Small intestine (tissue), 4 donors: ENCODE results near the gene UBN1. TPM values are rescaled to one million over a fixed set of nuclear protein-coding genes. Genes with fewer than 3 reads are reported as not detected.

Source experiments
- polyA plus RNA-seq, 4 donors: library from polyadenylated mRNA; stranded (reverse) in 3 of 4; unstranded in 1 of 4; fragments of 200-250 nt in 3 of 4; fragments of 120-200 nt in 1 of 4; gene quantifications; one replicate each; pipeline versions ENCODE4 v1.2.1 to v1.2.3, GENCODE V29; 2013
- donor health status: healthy with polysubstance abuse.
- donor health status: Bipolar disorder and iron deficiency.
- donor health status: healthy.

The UBN1 gene
- polyA plus RNA-seq, 4 donors, result 12.3 to 39.8 (median 16.8) TPM

Other genes with a start within 250 kb of the UBN1 start
- gene UBALD1, start 232.6 kb upstream of the UBN1 start, polyA plus RNA-seq, result 10 to 100 TPM; 21.7 to 29.7 (median 26.6) TPM
- gene MGRN1, start 222.7 kb upstream of the UBN1 start, polyA plus RNA-seq, result 10 to 100 TPM; 21.1 to 52.1 (median 25.6) TPM
- gene NUDT16L1, start 153.9 kb upstream of the UBN1 start, polyA plus RNA-seq, result 10 to 100 TPM; 44.5 to 73.1 (median 54.8) TPM
- 10 to 100 TPM; 11.6 to 16.9 (median 13.8) TPM for gene ANKS3, start 113.2 kb upstream of the UBN1 start, polyA plus RNA-seq
- gene DNAAF8, start 112.9 kb upstream of the UBN1 start, polyA plus RNA-seq, result under 1 TPM in 2 of 4 donors, not detected in 2; 0.67 to 0.84 TPM
- gene ZNF500, start 80.3 kb upstream of the UBN1 start, polyA plus RNA-seq, result 10 to 100 TPM in 2 of 4 donors, 1 to 10 TPM in 2; 2.0 to 11.1 (median 6.6) TPM
- gene SEPTIN12, start 59.1 kb upstream of the UBN1 start, polyA plus RNA-seq, result under 1 TPM in 1 of 4 donors, not detected in 3; 0.06 TPM
- 1,000 to 10,000 TPM in 1 of 4 donors, 100 to 1,000 TPM in 3; 134 to 1,710 (median 721) TPM for gene SMIM22, start 52.1 kb upstream of the UBN1 start, polyA plus RNA-seq
- 10 to 100 TPM; 24.8 to 84.1 (median 29.8) TPM for gene ROGDI, start 44.8 kb upstream of the UBN1 start, polyA plus RNA-seq
- 100 to 1,000 TPM in 1 of 4 donors, 10 to 100 TPM in 3; 43.0 to 102 (median 63.5) TPM for gene GLYR1, start 193 bp upstream of the UBN1 start, polyA plus RNA-seq
- 10 to 100 TPM; 11.1 to 37.1 (median 14.9) TPM for gene PPL, start 89.7 kb downstream of the UBN1 start, polyA plus RNA-seq
- gene SEC14L5, start 110.8 kb downstream of the UBN1 start, polyA plus RNA-seq, result under 1 TPM in 3 of 4 donors, not detected in 1; 0.16 to 0.35 (median 0.27) TPM
- gene NAGPA, start 186.5 kb downstream of the UBN1 start, polyA plus RNA-seq, result 10 to 100 TPM; 13.2 to 26.8 (median 21.5) TPM
- gene C16orf89, start 218.5 kb downstream of the UBN1 start, polyA plus RNA-seq, result 1 to 10 TPM in 3 of 4 donors, not detected in 1; 1.1 to 2.8 (median 2.5) TPM
- 10 to 100 TPM in 2 of 4 donors, 1 to 10 TPM in 2; 4.6 to 35.4 (median 19.3) TPM for gene ALG1, start 224.4 kb downstream of the UBN1 start, polyA plus RNA-seq